Activated CD4-positive, alpha-beta T cell treated with anti-CD3 and anti-CD28 coated beads for 24 hours (primary cell): ENCODE results near the gene ATP13A4.
"Not testable (repeated sequence)": the region's sequence is repeated elsewhere in the genome, so short reads cannot be mapped to it uniquely, and the experiment has no call there.

ENCODE experiments used
- DNase-seq, 2 donors: peaks; one replicate each; pipeline ENCODE4 v3.0.0-alpha.2; 2020; ENCODE audit warnings: low read depth in 2 of 2

The ATP13A4 gene

DNA sequence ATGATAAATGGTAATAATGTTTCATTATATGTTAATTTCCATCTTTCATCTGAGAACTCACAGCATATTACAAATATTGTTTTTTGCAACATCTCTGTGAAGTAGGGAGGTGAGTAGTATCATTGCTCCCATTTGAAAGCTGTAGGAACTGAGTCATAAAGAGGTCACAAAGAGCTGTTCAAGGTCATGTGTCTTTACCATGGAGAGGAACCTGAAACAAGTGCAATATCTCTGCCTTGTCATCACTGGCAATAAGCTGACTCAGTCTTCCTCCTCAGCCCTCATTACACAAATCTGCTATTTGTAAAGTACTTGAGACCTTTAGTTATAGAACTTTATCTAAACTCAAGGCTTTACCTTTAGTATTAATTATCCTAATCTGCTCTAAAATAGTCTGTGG is 4.4 kb upstream of the ATP13A4 start:
- no peak for DNase-seq

DNA sequence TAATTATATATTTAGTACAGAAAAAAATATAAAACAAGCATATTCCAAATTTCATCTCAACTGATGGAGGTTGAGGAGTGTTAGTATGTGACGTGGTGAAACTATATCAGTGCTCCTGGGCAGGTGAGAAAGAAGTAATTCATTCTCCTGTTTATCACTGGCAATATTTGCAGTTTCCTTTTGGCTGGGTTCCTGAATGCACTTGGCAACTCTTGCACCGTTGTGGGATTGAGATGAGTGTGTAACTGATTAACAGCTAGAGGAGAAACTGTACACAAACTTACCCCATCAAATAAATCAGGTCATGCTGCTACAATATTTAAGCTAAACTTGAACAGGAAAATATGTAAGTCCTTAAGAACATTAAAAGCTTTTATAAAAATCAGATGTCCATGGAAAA is 2.1 kb upstream of the ATP13A4 start:
- no peak for DNase-seq

GRCh38 chr3:193553586-193553985 is 1.1 kb downstream of the ATP13A4 start:
- no peak for DNase-seq

DNA sequence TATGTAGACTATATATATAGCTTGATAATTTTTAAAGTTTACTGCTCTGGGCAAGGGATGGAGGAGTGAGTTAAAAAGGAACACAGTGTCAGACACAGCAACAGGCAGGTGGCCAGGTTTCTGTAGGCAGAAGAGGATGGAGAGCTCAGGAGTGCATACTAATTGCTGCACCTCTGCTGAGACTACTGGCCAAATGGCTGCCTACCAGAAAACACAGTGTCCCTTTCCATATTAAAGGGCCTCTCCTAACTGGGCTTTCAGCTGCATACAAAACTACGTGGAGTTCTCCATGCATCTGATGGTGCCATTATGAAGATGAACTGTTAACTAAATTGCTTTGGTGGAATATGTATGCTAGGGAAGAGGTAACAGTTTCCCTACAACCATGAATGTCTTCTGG is 1.8 kb downstream of the ATP13A4 start:
- no peak for DNase-seq

GRCh38 chr3:193548406-193548805 is 6.3 kb downstream of the ATP13A4 start:
- no peak for DNase-seq

- no peak for DNase-seq
Measured at GRCh38 chr3:193546129-193546528, 8.6 kb downstream of the ATP13A4 start.

- no peak for DNase-seq
Measured at GRCh38 chr3:193545304-193545703, 9.4 kb downstream of the ATP13A4 start.

GRCh38 chr3:193544289-193544688 is 10.4 kb downstream of the ATP13A4 start:
- DNase-seq: no peak

- no peak for DNase-seq
Measured at GRCh38 chr3:193530231-193531165, 24.2 kb downstream of the ATP13A4 start.

GRCh38 chr3:193526085-193526484 is 28.6 kb downstream of the ATP13A4 start:
- not testable (repeated sequence) for DNase-seq

GRCh38 chr3:193522473-193522872 is 32.2 kb downstream of the ATP13A4 start:
- no peak for DNase-seq

DNA sequence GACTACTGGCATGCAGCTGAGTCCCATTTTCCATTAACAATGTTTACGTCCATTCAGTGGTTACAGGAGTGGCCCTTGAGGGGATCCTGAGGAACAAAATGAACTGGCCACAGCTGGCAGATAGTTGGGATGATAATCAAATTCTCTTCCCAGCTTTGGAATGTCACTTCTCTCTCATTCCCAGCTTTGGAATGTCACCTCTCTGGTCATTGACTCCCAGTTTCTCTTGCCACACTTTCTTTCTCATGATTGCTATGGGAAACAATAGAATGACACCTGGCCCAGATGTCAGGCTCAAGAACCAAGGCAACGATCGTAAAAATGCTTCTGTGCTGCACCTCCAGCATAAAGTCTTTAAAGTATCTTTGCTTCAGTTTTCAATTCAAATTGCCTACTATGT is 34.0 kb downstream of the ATP13A4 start:
- DNase-seq: no peak

GRCh38 chr3:193515966-193516365 is 38.7 kb downstream of the ATP13A4 start:
- no peak for DNase-seq

DNA sequence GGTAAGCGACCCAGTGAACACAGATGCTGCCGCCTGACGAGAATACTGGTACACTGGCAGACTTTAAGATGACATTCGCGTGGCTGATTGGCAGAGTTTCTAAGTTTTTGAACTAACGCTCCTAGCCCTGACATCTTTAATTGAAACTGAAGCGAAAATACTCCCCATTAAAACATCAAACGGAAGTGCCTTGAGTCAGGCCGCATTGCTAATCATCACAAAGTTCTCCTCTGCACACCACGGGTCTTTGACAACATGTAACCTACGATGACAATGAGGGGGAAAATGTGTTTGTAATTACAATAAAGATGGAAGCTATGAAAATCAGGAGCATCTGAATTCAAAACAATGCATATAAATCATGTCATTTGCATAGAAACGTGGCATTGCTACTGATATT is 44.5 kb downstream of the ATP13A4 start:
- no peak for DNase-seq

DNA sequence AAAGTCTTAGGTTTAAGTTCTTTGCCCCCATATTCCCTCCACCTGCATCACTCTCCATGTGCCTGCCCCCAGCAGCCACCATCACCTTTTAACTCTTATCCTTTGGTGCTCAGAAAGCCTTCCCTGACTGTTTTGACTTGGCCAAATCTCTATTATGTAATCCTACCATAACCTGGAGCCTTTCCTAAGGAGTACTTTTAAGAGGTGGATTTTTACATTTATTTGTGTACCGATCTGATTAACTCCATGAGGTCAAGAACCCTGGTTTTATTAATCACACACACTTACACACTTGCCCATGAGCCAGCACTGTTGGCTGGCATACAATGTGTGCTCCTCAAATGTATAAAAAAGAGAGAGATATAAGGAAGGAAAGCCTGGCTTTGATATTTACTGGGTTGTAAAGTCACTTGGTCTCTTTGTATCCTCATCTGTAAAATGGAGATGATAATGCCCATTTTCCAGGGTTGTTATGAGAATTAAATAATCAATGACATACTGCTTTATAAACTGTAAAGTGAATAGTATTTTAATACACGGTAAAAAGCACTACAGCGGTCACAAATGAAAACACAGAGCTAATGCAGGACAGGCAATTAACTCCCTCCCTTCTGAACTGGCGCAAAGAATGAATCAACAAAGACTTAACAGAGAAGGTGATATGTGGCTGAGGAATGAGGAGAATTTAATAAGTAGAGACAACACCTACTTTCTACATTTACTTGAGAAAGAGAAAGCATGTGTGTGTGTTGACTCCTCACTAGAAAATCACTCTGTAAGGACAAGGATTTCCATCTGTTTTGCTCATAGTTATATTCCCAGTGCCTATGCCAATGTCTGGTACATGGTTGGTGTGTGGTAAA is 45.4 kb downstream of the ATP13A4 start:
- no peak for DNase-seq

DNA sequence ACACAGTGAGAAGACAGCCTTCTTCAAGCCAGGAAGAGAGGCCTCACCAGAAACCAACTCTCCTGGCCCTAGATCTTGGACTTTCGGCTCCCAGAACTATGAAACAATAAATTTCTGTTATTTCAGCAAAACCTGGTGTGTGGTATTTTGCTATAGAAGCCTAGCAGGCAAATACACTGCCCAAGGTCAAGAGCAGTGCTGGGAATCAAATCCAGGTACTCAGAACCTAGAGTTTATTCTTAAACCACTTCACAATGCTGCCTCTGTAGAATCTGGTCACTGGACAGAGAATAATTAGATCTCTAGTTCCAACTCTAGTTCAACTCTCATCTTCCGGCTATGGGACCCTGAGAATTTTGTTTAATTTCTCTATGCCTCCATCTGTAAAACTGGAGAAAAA is 46.6 kb downstream of the ATP13A4 start:
- no peak for DNase-seq

GRCh38 chr3:193507566-193507965 is 47.1 kb downstream of the ATP13A4 start:
- DNase-seq: no peak

- DNase-seq: no peak
Measured at GRCh38 chr3:193506921-193507320, 47.8 kb downstream of the ATP13A4 start.

GRCh38 chr3:193502871-193503270 is 51.8 kb downstream of the ATP13A4 start:
- DNase-seq: no peak

DNA sequence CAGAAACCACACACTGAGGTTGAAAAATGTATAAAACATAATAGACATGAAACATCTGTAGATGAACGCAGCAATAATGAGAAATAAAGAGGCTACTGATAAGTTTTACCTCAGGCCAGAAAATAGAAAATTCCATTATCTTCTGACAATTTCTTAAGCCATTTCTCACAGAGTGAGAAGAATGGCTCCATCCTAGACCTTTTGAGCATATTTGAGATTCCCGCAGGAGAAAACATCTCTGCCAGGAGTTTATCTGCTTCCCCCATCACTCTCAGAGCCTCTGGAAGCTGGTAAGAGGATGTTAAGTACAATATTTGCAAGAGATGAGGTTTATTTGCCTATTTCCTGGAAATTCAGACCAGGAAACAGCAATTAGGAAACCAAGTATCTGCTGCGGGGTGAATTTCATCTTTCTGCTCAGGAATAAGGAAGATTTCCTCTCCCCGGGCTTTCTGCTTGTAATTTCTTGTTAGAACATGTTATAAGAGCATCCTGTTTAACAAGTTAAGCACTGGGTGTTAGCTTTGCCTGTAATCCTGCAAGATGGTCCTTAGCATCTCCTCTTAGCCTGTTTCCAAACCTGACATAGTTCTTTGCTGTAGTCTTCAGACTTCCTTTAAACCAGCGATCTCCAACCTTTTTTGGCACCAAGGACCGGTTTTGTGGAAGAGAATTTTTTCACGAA is 54.8 kb downstream of the ATP13A4 start:
- no peak for DNase-seq

DNA sequence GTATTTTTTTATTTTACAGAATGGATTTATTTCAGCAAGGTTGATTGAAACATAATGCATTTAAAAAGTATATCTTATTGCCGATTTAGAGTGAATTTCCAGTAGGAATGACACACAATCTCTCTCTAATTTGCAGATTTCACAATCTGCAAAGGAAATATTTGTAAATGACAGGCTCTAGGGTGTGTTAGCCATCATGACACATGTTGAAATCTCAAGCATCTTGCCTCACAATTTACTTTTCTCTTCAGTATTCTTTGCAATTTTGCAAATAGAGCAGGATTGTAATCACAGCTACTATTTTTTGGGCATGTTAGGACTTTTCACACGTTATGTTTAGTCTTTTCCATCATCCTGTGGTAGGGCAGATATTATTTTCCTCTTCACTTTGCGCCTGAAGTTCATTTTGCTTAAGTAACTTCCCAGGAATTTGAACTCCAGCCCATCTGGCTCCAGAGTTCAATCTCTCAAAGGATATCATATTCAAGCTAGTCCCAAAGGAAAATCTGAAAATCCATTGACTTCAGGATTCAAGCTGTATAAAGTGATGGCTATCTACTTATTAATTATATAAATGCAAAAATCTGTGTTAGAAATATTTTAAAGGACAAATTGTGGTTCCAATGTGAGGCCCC is 55.4 kb downstream of the ATP13A4 start:
- no peak for DNase-seq

DNA sequence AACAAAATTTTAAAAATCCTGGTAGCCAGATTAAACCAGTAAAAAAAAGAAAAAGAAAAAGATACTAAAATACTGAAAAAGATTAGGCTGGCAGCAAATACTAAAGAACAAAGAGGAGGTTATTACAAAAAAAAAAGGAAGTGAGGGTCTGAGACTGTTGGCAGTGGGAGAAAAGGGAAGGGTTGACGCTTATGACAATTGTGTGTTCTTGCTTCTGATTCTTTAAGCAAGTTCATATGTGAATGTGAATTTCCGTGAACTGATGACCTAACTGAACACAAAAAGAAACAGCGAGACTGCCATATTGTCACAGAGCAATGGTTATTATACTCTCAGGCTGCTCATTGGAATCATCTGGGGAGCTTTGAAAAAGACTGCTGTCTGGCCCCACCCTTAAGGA is 56.5 kb downstream of the ATP13A4 start:
- no peak for DNase-seq
